GM21717 (cell line): ENCODE results near the gene MOBP.

Experiments
- ATAC-seq: cut with Tn5 transposase; IDR thresholded peaks from one replicate; pipeline ENCODE4 v1.9.1; 2021; ENCODE audit warnings: mild to moderate bottlenecking, moderate library complexity; ENCODE audit not compliant: unreplicated experiment

Gene MOBP

DNA sequence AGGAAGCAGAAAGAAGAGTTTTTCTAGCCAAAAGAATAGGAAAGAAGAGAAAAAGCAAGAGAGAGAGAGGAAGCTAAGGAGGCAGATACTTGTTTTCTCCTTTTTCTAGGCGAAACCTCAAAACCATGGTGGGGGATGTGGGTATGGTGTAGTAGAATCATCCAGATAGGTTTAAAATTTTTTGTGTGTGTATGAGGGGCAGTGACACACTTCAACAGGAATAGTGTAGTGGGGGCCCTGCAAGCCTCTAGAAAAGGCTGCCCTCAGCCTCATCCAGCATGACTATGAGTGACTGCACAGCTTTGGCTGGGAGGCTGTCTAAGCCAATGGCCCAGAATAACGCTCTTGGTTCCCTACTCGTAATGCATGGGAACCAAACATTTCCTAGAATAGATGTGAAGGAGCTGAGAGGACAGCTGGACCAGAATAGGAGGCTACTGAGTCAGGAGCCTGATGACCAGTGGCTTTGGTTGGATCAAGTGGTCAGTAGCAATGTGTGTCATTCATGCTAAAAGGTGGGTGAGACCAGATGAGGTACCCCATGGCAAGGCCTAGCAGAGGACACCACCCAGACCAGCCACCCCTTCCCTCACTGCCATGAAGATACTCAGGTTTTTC, 24.4 kb downstream of the MOBP start:
- ATAC-seq: no peak

DNA sequence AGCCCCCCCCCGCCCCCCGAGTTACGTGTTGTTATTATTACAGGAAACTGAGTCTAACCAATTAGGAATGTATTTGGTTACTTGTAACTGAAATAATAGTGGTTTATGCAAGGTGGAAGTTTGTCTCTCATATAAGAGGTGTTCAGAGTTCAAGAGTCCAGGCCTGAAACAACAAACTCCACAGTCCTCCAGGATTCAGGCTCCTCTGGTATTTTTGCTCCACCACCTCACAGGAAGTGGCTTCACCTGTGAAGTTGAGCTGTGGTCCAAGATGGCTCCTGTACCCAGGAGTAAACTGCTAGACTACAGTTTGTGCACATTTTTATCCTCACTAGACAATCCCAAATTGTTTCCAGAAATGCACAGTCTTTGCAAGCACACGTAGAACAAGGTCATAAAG, 27.3 kb downstream of the MOBP start:
- no peak for ATAC-seq

DNA sequence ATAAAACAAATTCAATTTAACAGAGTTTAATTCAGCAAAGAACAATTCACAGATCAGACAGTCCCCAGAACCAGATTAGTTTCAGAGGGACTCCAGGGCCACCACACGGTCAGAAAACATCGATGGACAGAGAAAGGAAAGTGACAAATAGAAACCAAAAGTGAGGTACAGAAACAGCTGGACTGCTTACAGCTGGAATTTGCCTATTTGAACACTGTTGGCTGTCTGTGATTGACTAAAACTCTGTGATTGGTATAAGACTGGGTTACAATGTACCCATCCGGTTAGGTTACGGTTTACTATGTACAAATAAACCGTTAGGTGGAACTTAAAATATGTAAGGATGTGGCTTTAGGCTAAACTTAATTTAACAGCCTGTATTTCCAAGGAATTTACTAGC, 30.3 kb downstream of the MOBP start:
- no peak for ATAC-seq

DNA sequence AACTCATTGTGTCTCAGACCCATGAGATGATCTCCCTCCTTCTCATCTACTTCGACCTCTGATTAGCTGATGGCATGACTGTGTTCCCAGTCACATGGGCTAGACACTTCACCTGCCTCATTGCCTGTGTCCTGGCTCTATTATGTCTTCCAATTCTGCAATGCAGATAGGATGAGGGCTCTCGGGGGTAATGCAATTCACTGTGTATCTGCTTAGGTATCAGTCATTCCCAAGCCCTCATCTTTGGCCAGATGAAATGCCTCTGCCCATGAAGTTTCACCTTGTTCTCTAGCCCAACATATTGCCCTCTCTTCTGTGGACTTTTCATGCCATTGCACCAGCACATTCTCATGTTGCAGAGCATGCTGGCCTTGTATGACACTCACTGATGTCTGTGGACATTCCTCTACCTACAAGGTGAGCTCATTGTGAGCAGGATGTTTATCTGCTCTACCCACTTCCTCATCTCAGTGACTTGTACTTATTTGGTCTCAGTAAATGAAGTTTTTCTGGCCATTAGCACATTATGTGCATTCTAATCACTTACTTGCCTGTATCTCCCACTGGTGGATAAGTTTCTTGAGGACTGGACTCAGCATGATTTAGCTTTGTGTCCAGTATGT, 32.3 kb downstream of the MOBP start:
- ATAC-seq: no peak

DNA sequence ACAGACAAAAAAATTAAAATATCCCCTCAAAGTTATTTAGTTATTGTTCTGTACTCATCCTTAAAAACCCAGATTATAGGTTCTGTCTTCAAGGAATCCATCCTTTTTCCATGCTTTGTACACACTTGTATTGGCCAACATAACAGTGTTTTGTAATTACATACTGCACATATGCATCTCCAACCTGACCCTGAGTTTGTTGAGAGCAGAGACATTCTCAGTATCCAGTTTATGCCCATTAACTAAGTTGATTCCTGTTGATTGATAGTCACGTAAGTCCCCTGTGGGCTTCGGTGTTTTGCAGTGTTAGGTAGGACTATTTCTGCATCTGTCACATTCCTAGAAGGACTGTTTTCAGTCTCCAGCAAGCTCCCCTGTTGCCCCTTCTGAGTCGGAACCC, 33.6 kb downstream of the MOBP start:
- no peak for ATAC-seq

DNA sequence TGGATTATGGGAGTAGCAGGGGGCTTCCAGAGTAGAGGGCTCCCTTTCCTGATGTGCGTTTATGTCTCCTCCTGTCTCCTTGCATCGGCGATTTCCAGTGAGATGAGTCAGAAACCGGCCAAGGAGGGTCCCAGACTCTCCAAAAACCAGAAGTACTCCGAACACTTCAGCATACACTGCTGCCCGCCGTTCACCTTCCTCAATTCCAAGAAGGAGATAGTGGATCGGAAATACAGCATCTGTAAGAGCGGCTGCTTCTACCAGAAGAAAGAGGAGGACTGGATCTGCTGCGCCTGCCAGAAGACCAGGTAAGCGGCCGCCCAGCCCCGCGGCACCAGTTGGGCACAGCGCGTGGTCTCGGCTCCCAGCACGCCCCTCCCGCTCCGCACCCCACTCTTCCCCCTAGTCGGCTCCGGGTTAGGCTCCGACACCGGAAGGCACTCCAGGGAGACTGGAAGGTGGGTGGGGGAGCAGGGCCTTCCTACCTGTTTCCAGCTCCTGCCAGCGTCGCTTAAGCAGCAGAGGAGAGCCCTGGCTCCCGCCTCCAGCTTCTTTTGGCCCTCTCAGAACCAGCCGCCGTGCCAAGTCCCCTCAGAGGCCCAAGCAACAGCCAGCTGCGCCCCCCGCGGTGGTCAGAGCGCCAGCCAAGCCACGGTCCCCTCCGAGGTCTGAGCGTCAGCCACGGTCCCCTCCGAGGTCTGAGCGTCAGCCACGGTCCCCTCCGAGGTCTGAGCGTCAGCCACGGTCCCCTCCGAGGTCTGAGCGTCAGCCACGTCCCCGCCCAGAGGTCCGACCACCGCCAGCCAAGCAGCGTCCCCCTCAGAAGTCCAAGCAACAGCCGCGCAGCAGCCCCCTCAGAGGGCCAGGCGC, 34.7 kb downstream of the MOBP start:
- ATAC-seq: no peak

DNA sequence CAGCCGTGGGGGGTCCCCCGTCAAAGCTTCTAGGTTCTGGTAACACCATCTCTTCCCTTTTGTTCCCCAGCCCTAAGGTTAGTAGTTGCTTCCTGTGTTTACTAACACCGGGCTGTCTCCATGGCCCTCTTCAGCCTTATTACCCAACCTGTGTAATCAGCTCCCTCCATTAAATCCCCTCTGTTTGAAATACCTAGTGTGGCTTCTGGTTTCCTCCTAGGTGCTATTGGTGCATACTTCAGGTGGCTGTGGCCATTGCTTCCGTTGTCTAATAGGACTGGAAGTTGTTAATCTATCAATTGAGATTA, 35.3 kb downstream of the MOBP start:
- ATAC-seq: no peak

DNA sequence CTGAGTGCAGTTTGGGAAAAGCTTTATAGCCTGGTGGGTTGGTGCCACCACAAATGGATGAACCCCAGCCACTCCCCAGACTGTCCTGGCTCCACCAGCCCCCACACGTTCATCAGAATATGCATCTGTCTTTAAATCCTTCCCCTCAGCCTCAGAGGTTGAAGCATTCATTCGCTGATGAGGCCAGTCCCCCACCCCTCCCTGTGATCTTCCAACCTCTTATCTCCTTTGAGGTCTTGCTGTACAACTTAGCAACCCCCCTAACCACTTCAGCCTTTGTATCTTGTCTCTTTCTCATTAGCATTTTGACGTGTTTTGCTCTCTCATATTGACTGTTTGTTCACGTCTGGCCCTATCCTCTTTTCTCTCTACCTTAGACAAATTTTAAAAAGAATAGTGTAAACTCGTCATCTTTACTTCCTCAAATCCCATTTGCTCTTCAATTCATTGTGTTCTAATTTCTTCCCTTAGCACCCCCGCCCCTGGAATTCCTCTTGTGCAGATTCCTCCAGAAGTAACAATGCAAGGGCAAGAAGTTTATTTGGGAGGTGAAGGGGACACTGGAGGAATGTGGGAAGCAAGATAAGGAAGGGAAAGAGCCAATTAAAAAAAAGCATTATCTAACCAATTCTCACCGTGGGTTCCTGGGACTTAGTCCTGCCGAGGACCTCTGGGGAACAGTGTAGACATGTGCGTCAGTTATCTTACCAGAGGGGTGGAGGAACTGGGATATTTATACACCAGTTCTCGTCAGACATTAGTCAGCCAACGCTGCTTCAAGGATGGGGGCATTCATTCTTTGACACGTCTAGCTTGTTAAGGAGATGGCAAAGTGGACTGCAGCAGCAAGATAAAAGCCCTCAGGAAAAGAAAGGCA, 38.6 kb downstream of the MOBP start:
- no peak for ATAC-seq

DNA sequence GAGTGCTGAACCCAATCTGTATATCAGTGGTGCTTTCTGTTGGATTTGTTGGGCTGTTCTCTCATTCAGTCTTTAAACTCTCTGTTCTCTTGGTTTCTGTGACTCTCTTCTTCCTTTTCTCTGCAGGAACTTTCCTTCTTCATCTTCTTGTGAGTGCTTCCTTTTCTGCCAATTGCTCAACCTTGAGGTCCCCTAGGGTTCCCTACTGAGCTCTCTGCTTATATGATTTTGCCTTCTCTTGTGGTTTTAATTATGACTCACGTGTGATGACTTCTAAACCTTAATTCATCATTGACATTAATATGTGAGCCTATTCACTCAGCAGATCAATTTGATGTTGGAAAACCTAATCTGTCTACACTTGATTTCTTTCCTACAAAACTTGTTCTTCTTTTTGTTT, 39.4 kb downstream of the MOBP start:
- no peak for ATAC-seq

DNA sequence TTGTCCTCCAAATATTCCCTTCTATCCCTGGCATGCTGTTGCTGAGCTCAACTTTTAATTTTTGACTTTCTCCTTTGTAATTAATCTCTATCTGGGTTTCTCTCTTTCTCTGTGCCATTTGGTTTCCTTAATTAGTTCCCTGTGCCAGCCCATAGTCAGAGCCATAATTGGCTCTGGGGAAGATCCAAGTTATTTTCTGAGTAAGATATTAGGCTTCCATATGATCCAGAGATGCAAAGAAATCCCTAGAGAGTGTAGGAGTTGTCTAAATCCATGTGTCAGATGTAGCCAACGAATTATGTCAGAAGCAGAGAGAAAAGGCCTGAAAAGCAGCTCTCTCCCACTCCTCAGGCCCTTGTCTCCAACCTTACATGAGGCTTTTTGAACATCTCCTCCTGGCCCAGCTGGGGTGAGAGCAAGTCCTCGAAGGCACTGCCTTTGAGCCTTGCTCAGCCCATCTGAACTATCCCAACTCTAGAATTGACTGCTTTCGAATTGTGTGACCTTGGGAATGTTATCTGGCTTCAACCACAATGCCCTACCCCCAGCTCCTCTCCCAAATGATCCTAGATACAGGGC, 46.4 kb downstream of the MOBP start:
- ATAC-seq: no peak

DNA sequence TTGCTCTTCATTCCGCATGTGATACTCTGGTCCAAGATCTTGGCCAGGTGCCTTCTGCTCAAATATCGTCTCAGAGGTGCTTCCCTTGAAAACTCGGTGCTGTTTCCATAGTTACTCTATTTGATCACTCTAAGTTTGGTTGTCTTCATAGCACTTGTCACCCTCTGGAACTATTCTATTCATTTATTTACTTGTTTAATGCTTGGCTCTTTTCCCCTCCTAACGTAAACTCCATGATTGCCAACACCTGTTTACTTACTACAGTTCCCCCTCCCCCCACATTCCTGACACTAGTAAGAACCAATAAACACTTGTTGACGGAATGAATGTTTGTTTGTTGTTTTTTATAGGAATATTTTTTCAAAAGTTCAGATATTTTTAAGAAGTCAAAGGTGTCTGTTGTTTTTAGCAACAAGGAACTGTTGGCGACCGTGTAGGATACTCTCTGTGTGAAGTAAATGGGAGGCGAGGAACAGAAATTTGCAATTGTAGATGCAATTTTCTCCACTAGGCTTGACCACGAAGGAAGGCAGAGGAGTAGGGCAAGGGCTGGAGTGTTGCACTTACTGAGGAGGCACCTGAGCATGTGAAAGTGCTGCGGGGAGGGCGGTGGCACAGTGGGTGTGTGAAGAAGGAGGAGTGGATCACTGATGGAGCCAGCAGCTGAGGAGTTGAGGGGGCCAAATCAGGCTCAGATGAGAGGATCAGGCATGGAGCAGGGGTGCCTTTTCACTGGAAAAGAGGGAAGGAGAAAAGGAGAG, 48.4 kb downstream of the MOBP start:
- no peak for ATAC-seq

DNA sequence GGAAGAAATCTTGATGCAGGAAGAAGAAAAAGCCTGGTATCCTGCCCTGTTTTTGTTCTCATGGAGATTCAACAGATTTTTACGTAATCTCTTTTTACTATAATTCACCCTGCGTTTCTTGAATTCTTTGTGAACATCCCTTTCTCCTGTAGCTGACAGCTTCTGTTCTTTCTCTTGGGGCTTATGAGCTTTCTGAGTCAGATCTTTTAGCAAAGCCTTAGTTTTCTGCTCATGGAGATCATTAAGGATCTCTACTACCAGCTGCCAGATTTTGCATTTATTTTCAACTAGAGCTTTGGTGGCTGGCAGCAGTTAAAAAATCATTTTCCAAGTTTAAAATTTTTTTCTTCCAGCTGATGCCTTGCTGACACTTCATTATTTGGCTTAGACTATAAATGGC, 51.6 kb downstream of the MOBP start:
- no peak for ATAC-seq

DNA sequence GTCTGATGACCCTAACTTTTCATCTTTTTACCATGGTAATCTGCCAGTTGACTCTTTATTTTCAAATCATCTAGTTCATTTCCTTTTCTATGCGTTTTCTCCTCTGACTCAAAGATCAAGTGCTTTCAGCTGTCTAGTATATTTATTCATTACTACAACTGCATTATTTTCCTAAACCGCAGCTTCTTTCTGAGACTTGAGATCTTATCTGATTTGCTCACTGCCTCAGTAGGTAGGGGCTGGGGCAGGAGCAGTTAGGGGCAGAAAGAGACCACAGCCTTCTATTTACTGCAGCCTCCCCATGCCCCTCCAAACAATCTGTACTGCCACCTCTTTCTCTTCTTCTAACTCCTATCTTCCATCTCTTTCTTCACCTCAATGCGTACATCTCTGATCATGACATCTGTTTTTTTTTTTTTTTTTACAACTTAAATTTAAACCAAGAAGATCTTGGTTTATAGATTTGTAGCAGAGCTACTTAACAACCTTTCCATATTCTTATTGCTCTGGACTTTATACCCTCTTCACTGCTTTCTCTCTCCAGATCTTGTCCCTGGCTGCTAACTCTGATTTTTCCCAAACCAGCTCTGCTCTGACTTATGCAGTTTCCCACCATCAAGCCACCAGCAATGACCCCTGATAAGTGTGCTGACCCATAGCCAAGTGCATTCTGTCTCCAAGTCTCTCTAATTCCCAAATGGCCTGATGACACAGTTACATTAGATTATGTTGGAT, 52.2 kb downstream of the MOBP start:
- ATAC-seq: no peak

DNA sequence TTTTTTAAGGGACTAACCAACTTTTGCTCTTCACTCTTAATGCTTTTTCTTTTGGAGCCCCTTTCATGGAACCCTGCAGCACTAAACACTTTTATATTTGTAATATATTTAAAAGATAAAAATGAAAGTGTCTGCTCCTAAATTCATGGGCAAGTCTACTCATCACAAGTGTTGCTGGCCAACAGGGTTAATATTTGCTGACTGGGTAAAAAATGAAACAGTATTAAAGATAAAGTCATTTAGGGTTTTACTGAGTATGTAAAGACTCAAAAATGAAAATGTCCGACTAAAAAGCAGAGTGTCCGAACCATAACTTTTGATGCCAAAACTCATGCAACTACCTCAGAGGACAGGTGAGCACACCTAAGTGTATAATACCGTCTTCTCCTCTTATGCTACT, 54.0 kb downstream of the MOBP start:
- no peak for ATAC-seq

DNA sequence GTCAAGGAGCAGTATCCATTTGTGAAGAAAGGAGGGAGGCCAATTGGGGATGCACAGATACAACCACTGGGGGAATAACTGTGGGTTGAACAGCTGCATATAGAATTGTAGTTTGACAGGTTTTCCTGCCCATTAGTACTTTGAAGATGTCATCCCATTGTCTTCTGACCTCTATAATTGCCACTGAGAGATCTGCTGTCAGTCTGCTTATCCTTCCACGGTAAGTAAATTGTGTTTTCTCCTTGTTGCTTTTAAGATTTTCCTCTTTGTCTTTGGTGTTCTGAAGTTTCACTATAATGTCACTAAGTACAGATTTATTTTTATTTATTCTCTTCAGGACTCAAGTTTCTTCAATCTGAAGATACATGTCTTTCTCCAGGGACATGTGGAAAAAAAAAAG, 56.6 kb downstream of the MOBP start:
- ATAC-seq: no peak

DNA sequence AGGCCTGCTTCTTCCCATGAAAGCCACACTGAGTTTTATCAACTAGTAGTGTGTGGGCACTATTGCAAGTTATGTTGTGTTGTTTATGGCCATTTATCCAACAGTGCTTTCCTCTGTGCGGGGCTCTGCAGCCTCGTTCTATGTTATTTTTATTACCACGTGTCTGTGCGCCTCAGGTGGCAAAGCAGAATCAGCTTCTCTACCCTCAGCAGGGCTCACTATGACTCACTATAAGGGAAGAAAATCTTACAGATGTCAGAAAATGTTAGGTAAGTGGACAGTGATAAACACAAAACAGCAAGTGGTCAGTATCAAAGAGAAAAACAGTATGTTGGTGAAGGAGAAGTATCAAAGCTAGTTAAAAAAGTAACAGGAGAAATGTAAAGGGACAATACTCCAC, 61.4 kb downstream of the MOBP start:
- ATAC-seq: no peak

DNA sequence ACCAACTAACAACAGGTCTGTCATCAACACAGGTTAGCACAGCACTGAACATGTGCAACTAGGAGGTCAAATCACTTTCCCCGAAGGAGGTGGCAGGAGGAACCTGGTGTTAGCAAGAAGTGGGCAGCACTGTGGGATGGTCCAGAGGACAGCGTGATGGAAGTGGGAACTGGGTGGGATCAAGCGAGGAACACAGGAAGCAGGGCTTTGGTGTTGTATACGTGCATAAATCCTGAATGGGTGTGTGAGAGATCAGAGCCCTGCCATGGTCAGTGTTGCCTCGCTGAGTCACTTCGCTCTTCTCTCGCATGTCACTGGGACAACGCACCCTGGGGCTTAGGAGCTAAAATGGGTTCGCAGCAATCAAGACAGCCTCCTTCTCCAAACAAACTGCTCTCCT, 62.1 kb downstream of the MOBP start:
- ATAC-seq: no peak

DNA sequence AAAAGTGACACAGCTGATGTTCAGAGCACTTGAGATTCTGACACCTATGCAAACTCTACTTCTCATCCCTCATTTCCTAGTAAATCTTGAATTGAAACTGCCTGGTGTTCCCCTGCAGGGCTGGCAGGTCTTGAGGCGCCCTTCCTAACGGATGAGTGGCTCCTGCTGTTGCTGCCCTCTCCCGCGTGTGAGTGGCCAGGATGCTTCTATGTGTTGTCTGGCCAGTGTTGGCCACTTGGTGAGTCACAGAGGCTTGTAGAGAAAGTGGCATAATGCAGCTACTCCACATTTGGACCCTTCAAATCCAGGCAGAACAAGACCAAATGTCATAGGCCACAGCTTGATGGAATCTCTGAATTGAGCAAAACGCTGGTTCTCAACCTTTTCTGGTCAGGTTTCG, 63.6 kb downstream of the MOBP start:
- no peak for ATAC-seq

DNA sequence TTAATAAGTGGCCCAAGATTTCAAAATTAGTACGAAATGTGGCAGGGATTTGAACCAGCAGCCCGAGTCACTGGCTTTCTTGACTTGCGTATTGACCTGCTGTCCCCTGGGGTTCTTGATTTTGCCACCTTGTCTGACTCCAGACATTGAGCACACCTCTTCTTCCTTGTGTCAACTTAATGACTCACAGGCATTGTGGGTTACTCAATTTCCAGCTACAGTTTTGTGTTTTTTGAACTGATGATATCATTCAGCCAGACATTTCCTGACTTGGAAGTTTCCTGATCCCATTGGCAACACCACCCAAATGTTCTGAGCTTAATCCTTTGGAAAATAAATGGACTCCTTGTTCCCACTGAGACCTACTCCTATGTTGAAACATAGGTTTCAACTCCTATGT, 64.2 kb downstream of the MOBP start:
- ATAC-seq: no peak

DNA sequence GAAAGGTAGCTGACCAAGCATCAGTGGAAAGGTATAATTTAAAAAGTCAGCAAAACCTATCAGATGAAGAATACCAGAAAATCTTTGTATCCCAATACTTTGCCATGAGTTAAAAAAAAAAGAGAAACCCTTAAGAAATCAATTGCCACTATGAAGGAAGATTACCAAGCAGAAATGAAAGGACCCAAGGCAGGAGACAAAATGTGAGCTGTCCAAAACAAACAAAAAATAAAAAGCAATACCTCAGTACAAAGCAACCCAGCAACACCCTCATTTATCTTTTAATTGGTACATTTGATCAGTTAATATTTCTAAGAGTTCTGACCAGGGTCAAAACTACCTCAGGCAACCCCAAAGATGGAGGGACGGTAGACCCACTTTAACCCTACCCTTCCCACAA, 65.3 kb downstream of the MOBP start:
- ATAC-seq: no peak
